DOHH2 (cell line): ENCODE results near the gene RER1.

Source experiments
- H3F3A ChIP-seq: fragments of 200-600 bp; sonication (generic), shearing (Covaris generic); 2 replicates; pipeline ENCODE4 v1.6.0; 2016; ENCODE audit warnings: antibody characterized with exemption, mild to moderate bottlenecking; ENCODE audit not compliant: control insufficient read depth, insufficient read depth
- H3K27ac ChIP-seq: fragments of 200-600 bp; sonication (generic); 2 replicates; pipeline ENCODE4 v1.5.1; 2014; ENCODE audit warnings: low read depth, mild to moderate bottlenecking, low read length, moderate library complexity
- H3K27me3 ChIP-seq: fragments of 200-600 bp; sonication (generic); 2 replicates; pipeline ENCODE4 v1.6.1; 2014; ENCODE audit warnings: mild to moderate bottlenecking, low read length, mixed read lengths; ENCODE audit not compliant: control insufficient read depth
- H3K36me3 ChIP-seq: fragments of 200-600 bp; sonication (generic); 2 replicates; pipeline ENCODE4 v1.6.1; 2014; ENCODE audit warnings: mild to moderate bottlenecking, low read length, moderate library complexity, mixed read lengths; ENCODE audit not compliant: control insufficient read depth
- H3K4me1 ChIP-seq: fragments of 200-600 bp; sonication (generic); 2 replicates; pipeline ENCODE4 v1.6.1; 2014; ENCODE audit warnings: mild to moderate bottlenecking, low read length, mixed read lengths; ENCODE audit not compliant: control insufficient read depth
- H3K4me2 ChIP-seq: fragments of 200-600 bp; sonication (generic); 2 replicates; pipeline ENCODE4 v1.6.0; 2014; ENCODE audit warnings: mild to moderate bottlenecking, low read length, moderate library complexity
- H3K4me3 ChIP-seq: fragments of 200-600 bp; sonication (generic); 2 replicates; pipeline ENCODE4 v1.5.1; 2014; ENCODE audit warnings: mild to moderate bottlenecking, low read length, mixed read lengths
- H3K79me2 ChIP-seq: fragments of 200-600 bp; sonication (generic); 2 replicates; pipeline ENCODE4 v1.6.1; 2014; ENCODE audit warnings: mild to moderate bottlenecking, low read length, mixed read lengths; ENCODE audit not compliant: control insufficient read depth
- H3K9me2 ChIP-seq: fragments of 200-600 bp; sonication (generic); replicated peaks from 2 replicates; pipeline ENCODE4 v1.6.1; 2014; ENCODE audit warnings: mild to moderate bottlenecking, low read length, mixed read lengths; ENCODE audit not compliant: control insufficient read depth
- H3K9me3 ChIP-seq: fragments of 200-600 bp; sonication (generic); 2 replicates; pipeline ENCODE4 v1.6.1; 2014; ENCODE audit warnings: antibody characterized with exemption, low read length, mixed read lengths; ENCODE audit not compliant: control insufficient read depth, insufficient read depth
- H4K20me1 ChIP-seq: fragments of 200-600 bp; sonication (generic); 2 replicates; pipeline ENCODE4 v1.6.0; 2014; ENCODE audit warnings: low read depth, mild to moderate bottlenecking, antibody characterized with exemption, low read length, moderate library complexity; ENCODE audit not compliant: control insufficient read depth, insufficient read depth
- CTCF ChIP-seq: fragments of 200-600 bp; sonication (generic); IDR thresholded peaks from one replicate; pipeline ENCODE4 v1.5.1; 2014; ENCODE audit warnings: antibody characterized with exemption, mild to moderate bottlenecking, low read depth, low read length; ENCODE audit not compliant: poor library complexity, severe bottlenecking
- EZH2phosphoT487 ChIP-seq: fragments of 200-600 bp; sonication (generic); IDR thresholded peaks from 2 replicates; pipeline ENCODE4 v1.6.1; 2017; ENCODE audit warnings: borderline replicate concordance, mild to moderate bottlenecking, antibody characterized with exemption, low read length, moderate library complexity, mixed read lengths

RER1 gene

GRCh38 chr1:2346691-2347408 is 44.8 kb upstream of the RER1 start:
- Histone ChIP-seq H3K4me2 (no peak overlapping the region), H3K9me3 (no peaks in the 10 kb centered on the region), H3K9me2 (no peaks in the 10 kb centered on the region), H4K20me1 (no peaks in the 10 kb centered on the region), H3F3A (no peaks in the 10 kb centered on the region; the same call in 1 of the 2 replicates), H3K79me2 (no peaks in the 10 kb centered on the region), H3K27ac (no peak overlapping the region), H3K27me3 (no peaks in the 10 kb centered on the region), H3K4me1 (no peaks in the 10 kb centered on the region), H3K4me3 (no peak overlapping the region), H3K36me3 (no peaks in the 10 kb centered on the region)
- TF ChIP-seq CTCF: no peak
- no peak for TF ChIP-seq EZH2phosphoT487

- H3K4me1 ChIP-seq: no peaks in the 10 kb centered on the region
- H3K79me2 ChIP-seq: no peaks in the 10 kb centered on the region
- H3K27ac ChIP-seq: no peak overlapping the region
- H3K9me3 ChIP-seq: no peaks in the 10 kb centered on the region
- no peaks in the 10 kb centered on the region for H3K27me3 ChIP-seq
- no peaks in the 10 kb centered on the region for H3K36me3 ChIP-seq
- no peaks in the 10 kb centered on the region for H4K20me1 ChIP-seq
- no peaks in the 10 kb centered on the region; the same call in 1 of the 2 replicates for H3F3A ChIP-seq
- H3K4me3 ChIP-seq: no peak overlapping the region
- H3K9me2 ChIP-seq: no peaks in the 10 kb centered on the region
- no peak overlapping the region for H3K4me2 ChIP-seq
- TF ChIP-seq CTCF (no peak), EZH2phosphoT487 (no peak)
Measured at GRCh38 chr1:2347409-2347785, 44.2 kb upstream of the RER1 start.

GRCh38 chr1:2347896-2348295 is 43.7 kb upstream of the RER1 start:
- no peaks in the 10 kb centered on the region for H3K27me3 ChIP-seq
- no peaks in the 10 kb centered on the region for H3K79me2 ChIP-seq
- H3K9me2 ChIP-seq: no peaks in the 10 kb centered on the region
- TF ChIP-seq EZH2phosphoT487: no peak
- no peak for TF ChIP-seq CTCF
- H3K27ac ChIP-seq: no peak overlapping the region
- H3K4me2 ChIP-seq: no peak overlapping the region
- no peaks in the 10 kb centered on the region for H3K36me3 ChIP-seq
- no peaks in the 10 kb centered on the region for H3K4me1 ChIP-seq
- no peaks in the 10 kb centered on the region for H3K9me3 ChIP-seq
- H3K4me3 ChIP-seq: no peak overlapping the region
- no peaks in the 10 kb centered on the region; the same call in 1 of the 2 replicates for H3F3A ChIP-seq
- no peaks in the 10 kb centered on the region for H4K20me1 ChIP-seq
